K562 (cell line): ENCODE measurements around the gene WDR54. TPM values are rescaled to one million over a fixed set of nuclear protein-coding genes. Genes with fewer than 3 reads are reported as not detected.

Source experiments
- BRD9 ChIP-seq: fragments of 450-650 bp; IDR thresholded peaks from 2 replicates; pipeline ENCODE4 v1.6.1; 2018; ENCODE audit warnings: low read depth; ENCODE audit not compliant: partially characterized antibody
- CREB1 ChIP-seq, 2 experiments: sonication (generic) in 1 of 2; formaldehyde crosslinking in 1 of 2; IDR thresholded peaks; 2 replicates each; pipeline versions ENCODE4 v1.6.1 to v1.8.0; 2012 to 2022; ENCODE audit warnings: inconsistent platforms in 1 of 2, mild to moderate bottlenecking in 1 of 2, missing genetic modification reagents in 1 of 2, moderate library complexity in 1 of 2
- CREM ChIP-seq: IDR thresholded peaks from 2 replicates; pipeline ENCODE4 v1.6.1; 2014; ENCODE audit warnings: antibody characterized with exemption, low read depth
- DACH1 ChIP-seq: fragments of 450-650 bp; IDR thresholded peaks from 2 replicates; pipeline ENCODE4 v1.6.1; 2018; ENCODE audit not compliant: partially characterized antibody
- HMG20A ChIP-seq: fragments of 450-650 bp; formaldehyde crosslinking; conservative IDR thresholded peaks from 2 replicates; pipeline ENCODE4 v1.4.0; 2020; ENCODE audit warnings: mild to moderate bottlenecking, mixed read lengths
- KDM1A ChIP-seq, 2 experiments: fragments of 450-650 bp; IDR thresholded peaks; 2 replicates each; pipeline ENCODE4 v1.6.1; 2016; ENCODE audit warnings: mild to moderate bottlenecking in 2 of 2
- KHSRP ChIP-seq: fragments of 450-650 bp; IDR thresholded peaks from 2 replicates; pipeline ENCODE4 v1.6.1; 2017
- MBD2 ChIP-seq: sonication (generic); IDR thresholded peaks from 2 replicates; pipeline ENCODE4 v1.6.1; 2016; ENCODE audit warnings: low read depth, borderline replicate concordance
- MYNN ChIP-seq, 2 experiments: sonication (generic); formaldehyde crosslinking in 1 of 2; IDR thresholded peaks; 2 replicates each; pipeline versions ENCODE4 v1.5.0 to v1.6.1; 2016 to 2020; ENCODE audit warnings: antibody characterized with exemption in 1 of 2, missing genetic modification reagents in 1 of 2
- NBN ChIP-seq: fragments of 450-650 bp; IDR thresholded peaks from 2 replicates; pipeline ENCODE4 v1.6.1; 2016; ENCODE audit warnings: low read depth, mild to moderate bottlenecking
- POLR2G ChIP-seq: fragments of 200-400 bp; formaldehyde crosslinking; IDR thresholded peaks from 2 replicates; pipeline ENCODE4 v1.6.1; 2017; ENCODE audit warnings: low read depth, mild to moderate bottlenecking, antibody characterized with exemption, low read length, moderate library complexity
- TAF15 ChIP-seq: fragments of 200-400 bp; formaldehyde crosslinking; IDR thresholded peaks from 2 replicates; pipeline ENCODE4 v1.6.1; 2017; ENCODE audit warnings: mild to moderate bottlenecking, low read depth, low read length, moderate library complexity
- TCF7 ChIP-seq: sonication (generic); IDR thresholded peaks from 2 replicates; pipeline ENCODE4 v1.6.1; 2016; ENCODE audit warnings: antibody characterized with exemption, borderline replicate concordance
- TEAD1 ChIP-seq, 2 experiments: fragments of 450-650 bp in 1 of 2; sonication (generic) in 1 of 2; formaldehyde crosslinking; IDR thresholded peaks; 2 replicates each; pipeline versions ENCODE4 v1.4.0 to v1.8.0; 2020 to 2022; ENCODE audit warnings: mild to moderate bottlenecking in 2 of 2, missing genetic modification reagents in 1 of 2
- TOE1 ChIP-seq, 2 experiments: fragments of 450-650 bp in 1 of 2; sonication (generic) in 1 of 2; formaldehyde crosslinking in 1 of 2; IDR thresholded peaks; 2 replicates each; pipeline versions ENCODE4 v1.7.1 to v1.8.0; 2016 to 2022; ENCODE audit warnings: borderline replicate concordance in 2 of 2, mild to moderate bottlenecking in 2 of 2, antibody characterized with exemption in 1 of 2, inconsistent platforms in 1 of 2, low read depth in 1 of 2, missing genetic modification reagents in 1 of 2, moderate library complexity in 1 of 2
- ZNF589 ChIP-seq: fragments of 200-800 bp; sonication (Bioruptor generic); IDR thresholded peaks from 2 replicates; pipeline ENCODE4 v1.6.1; 2016; ENCODE audit warnings: low read depth, missing genetic modification characterization, missing compliant biosample characterization
- ZZZ3 ChIP-seq: fragments of 450-650 bp; IDR thresholded peaks from 2 replicates; pipeline ENCODE4 v1.6.1; 2016; ENCODE audit warnings: antibody characterized with exemption, mild to moderate bottlenecking, moderate library complexity
- polyA plus RNA-seq, 8 experiments: library from polyadenylated mRNA; depleted of rRNA in 4 of 8; stranded (reverse) in 5 of 8; unstranded in 3 of 8; fragments of >200 nt; fragmentation: Nextera tagmentation in 2 of 8; fragmentation: Illumina TruSeq in 1 of 8; extraction: Ambion mirVana in 2 of 8; extraction: Trizol in 1 of 8; gene quantifications; 2 replicates each; pipeline versions ENCODE4 v1.2.1 to v1.2.3, GENCODE V29; 2011 to 2014; ENCODE audit warnings: inconsistent platforms in 1 of 8, missing spikeins in 1 of 8
- total RNA-seq, 7 experiments: library from RNA; depleted of rRNA in 6 of 7; stranded (reverse); fragments of >200 nt in 6 of 7; fragmentation: Illumina TruSeq in 2 of 7; extraction: Trizol in 2 of 7; gene quantifications; 2 replicates each; pipeline versions ENCODE4 v1.2.1 to v1.2.3, GENCODE V29; 2011 to 2021; ENCODE audit warnings: low replicate concordance in 1 of 7
- TF ChIP-seq, protein P1 (sequence below): fragments of 250-450 bp; sonication (Bioruptor Pico); IDR thresholded peaks from 2 replicates; pipeline ENCODE4 v1.4.0; 2020; ENCODE audit warnings: mild to moderate bottlenecking, moderate library complexity, borderline replicate concordance
- TF ChIP-seq, protein P2 (sequence below): fragments of 250-450 bp; sonication (Bioruptor Pico); IDR thresholded peaks from 2 replicates; pipeline ENCODE4 v1.5.0; 2020; ENCODE audit warnings: mild to moderate bottlenecking, borderline replicate concordance
- TF ChIP-seq, protein P3 (sequence below): fragments of 250-450 bp; sonication (Bioruptor Pico); IDR thresholded peaks from 2 replicates; pipeline ENCODE4 v1.5.0; 2022; ENCODE audit warnings: mild to moderate bottlenecking

Gene WDR54
- total and polyA plus RNA-seq, 9 of the 15 experiments (the other 6 are each of a cell fraction or from before 2014, with no cell fraction given) = 5.2 to 15.2 (median 7.4) TPM

DNA sequence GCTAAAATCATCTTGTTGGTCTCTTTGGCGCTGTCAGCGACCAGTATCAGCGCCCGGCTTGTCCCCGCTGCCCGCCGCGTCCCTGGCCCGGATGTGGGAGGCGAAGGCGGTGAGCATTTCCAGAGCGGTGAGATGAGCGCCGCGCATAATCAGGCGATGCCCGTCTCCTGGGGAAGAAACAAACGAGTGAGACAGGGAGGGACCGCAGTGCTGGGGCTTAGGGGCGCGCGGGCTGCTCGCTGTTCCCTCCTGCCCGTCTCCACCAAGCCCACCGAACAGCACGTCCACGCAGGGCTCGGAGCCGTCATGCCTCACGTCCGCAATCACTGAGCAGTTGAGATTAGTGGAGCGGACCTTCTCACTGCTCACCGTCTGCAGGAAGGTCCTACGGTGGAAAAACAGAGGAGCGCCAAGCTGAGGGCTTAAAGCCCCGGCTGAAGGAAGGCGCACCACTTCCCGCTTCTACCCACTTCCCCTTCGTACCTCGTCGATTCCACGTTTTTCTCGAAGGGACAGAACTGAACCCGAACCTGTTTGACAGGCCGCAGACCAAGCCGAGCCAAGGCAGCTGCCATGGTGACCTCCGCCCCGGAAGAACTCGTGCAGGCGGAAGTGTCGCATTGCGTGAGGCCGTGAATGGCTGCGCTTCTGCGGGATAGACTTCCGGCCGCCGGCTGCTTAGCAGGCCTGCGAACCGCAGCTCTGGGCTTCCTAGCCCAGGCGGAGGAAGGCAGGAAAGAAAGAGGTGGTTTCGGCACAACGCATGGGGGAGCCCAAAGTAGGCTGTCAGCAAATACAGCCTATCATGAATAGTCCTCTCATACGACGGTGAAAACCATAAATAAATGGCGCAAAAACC, 50.8 kb downstream of the WDR54 start, which contains the start of gene MRPL53 (continued):
- TF ChIP-seq, protein P1, sequence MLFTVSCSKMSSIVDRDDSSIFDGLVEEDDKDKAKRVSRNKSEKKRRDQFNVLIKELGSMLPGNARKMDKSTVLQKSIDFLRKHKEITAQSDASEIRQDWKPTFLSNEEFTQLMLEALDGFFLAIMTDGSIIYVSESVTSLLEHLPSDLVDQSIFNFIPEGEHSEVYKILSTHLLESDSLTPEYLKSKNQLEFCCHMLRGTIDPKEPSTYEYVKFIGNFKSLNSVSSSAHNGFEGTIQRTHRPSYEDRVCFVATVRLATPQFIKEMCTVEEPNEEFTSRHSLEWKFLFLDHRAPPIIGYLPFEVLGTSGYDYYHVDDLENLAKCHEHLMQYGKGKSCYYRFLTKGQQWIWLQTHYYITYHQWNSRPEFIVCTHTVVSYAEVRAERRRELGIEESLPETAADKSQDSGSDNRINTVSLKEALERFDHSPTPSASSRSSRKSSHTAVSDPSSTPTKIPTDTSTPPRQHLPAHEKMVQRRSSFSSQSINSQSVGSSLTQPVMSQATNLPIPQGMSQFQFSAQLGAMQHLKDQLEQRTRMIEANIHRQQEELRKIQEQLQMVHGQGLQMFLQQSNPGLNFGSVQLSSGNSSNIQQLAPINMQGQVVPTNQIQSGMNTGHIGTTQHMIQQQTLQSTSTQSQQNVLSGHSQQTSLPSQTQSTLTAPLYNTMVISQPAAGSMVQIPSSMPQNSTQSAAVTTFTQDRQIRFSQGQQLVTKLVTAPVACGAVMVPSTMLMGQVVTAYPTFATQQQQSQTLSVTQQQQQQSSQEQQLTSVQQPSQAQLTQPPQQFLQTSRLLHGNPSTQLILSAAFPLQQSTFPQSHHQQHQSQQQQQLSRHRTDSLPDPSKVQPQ (CRISPR knock-in tag) = no peak
- TF ChIP-seq CREB1 (IDR thresholded peaks at IDR 0.05) = peak; percentile 75
- TF ChIP-seq CREB1 (CRISPR knock-in tag; IDR thresholded peaks at IDR 0.05) = peak; percentile 81
- no peak for TF ChIP-seq DACH1
- TF ChIP-seq TAF15 = no peak
- peak; percentile 84 for TF ChIP-seq MBD2
- peak; percentile 67 to 69; a peak in 3 of 4 replicates for TF ChIP-seq KDM1A (IDR thresholded peaks at IDR 0.05)
- peak; percentile 94 for TF ChIP-seq POLR2G
- no peak for TF ChIP-seq KHSRP
- TF ChIP-seq MYNN (IDR thresholded peaks at IDR 0.05) = peak; percentile 85
- no peak for TF ChIP-seq MYNN (CRISPR knock-in tag; IDR thresholded peaks at IDR 0.05)
- peak; percentile 8 to 53; a peak in 2 of 4 replicates for TF ChIP-seq TEAD1 (CRISPR knock-in tag; IDR thresholded peaks at IDR 0.05)
- no peak for TF ChIP-seq BRD9
- TF ChIP-seq HMG20A (CRISPR knock-in tag) = no peak
- peak; percentile 83; the same call in 1 of the 2 replicates for TF ChIP-seq ZNF589 (CRISPR knock-in tag)
- TF ChIP-seq, protein P2, sequence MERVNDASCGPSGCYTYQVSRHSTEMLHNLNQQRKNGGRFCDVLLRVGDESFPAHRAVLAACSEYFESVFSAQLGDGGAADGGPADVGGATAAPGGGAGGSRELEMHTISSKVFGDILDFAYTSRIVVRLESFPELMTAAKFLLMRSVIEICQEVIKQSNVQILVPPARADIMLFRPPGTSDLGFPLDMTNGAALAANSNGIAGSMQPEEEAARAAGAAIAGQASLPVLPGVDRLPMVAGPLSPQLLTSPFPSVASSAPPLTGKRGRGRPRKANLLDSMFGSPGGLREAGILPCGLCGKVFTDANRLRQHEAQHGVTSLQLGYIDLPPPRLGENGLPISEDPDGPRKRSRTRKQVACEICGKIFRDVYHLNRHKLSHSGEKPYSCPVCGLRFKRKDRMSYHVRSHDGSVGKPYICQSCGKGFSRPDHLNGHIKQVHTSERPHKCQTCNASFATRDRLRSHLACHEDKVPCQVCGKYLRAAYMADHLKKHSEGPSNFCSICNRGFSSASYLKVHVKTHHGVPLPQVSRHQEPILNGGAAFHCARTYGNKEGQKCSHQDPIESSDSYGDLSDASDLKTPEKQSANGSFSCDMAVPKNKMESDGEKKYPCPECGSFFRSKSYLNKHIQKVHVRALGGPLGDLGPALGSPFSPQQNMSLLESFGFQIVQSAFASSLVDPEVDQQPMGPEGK (CRISPR knock-in tag) = no peak
- TF ChIP-seq CREM = peak; percentile 94
- TF ChIP-seq TCF7 = no peak
- peak; percentile 57; the same call in 1 of the 2 replicates for TF ChIP-seq NBN
- TF ChIP-seq TOE1 (IDR thresholded peaks at IDR 0.05; ENCODE audit: borderline replicate concordance) = no peak; the same call in 1 of the 2 replicates
- no peak for TF ChIP-seq TOE1 (CRISPR knock-in tag; IDR thresholded peaks at IDR 0.05; ENCODE audit: borderline replicate concordance, low read depth)
- TF ChIP-seq, protein P3, sequence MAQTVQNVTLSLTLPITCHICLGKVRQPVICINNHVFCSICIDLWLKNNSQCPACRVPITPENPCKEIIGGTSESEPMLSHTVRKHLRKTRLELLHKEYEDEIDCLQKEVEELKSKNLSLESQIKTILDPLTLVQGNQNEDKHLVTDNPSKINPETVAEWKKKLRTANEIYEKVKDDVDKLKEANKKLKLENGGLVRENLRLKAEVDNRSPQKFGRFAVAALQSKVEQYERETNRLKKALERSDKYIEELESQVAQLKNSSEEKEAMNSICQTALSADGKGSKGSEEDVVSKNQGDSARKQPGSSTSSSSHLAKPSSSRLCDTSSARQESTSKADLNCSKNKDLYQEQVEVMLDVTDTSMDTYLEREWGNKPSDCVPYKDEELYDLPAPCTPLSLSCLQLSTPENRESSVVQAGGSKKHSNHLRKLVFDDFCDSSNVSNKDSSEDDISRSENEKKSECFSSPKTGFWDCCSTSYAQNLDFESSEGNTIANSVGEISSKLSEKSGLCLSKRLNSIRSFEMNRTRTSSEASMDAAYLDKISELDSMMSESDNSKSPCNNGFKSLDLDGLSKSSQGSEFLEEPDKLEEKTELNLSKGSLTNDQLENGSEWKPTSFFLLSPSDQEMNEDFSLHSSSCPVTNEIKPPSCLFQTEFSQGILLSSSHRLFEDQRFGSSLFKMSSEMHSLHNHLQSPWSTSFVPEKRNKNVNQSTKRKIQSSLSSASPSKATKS (CRISPR knock-in tag) = peak; percentile 80; the same call in 1 of the 2 replicates
- peak; percentile 58; the same call in 1 of the 2 replicates for TF ChIP-seq ZZZ3
